K562 (cell line): ENCODE results near the gene IPO11. TPM values are rescaled to one million over a fixed set of nuclear protein-coding genes. Genes with fewer than 3 reads are reported as not detected.
A peak's percentile ranks its signal among the peaks of the same experiment; 100 is the strongest.

Source experiments
- ARID3B ChIP-seq: fragments of 250-450 bp; sonication (Bioruptor Pico); IDR thresholded peaks from 2 replicates; pipeline ENCODE4 v1.4.0; 2020; ENCODE audit warnings: borderline replicate concordance
- HMG20A ChIP-seq: fragments of 450-650 bp; formaldehyde crosslinking; conservative IDR thresholded peaks from 2 replicates; pipeline ENCODE4 v1.4.0; 2020; ENCODE audit warnings: mild to moderate bottlenecking, mixed read lengths
- JUNB ChIP-seq: fragments of 450-650 bp; formaldehyde crosslinking; conservative IDR thresholded peaks from 2 replicates; pipeline ENCODE4 v1.4.0; 2020; ENCODE audit warnings: mild to moderate bottlenecking
- LCOR ChIP-seq: sonication (generic); formaldehyde crosslinking; IDR thresholded peaks from 2 replicates; pipeline ENCODE4 v1.8.0; 2022; ENCODE audit warnings: mild to moderate bottlenecking, missing genetic modification reagents
- SP1 ChIP-seq: sonication (generic); formaldehyde crosslinking; IDR thresholded peaks from 2 replicates; pipeline ENCODE4 v1.8.1; 2022; ENCODE audit warnings: mild to moderate bottlenecking, missing genetic modification reagents
- SUPT5H ChIP-seq: fragments of 450-650 bp; IDR thresholded peaks from 2 replicates; pipeline ENCODE4 v1.6.1; 2016
- TAL1 ChIP-seq: fragments of 450-650 bp; IDR thresholded peaks from 2 replicates; pipeline ENCODE4 v1.6.1; 2016; ENCODE audit warnings: mild to moderate bottlenecking
- ZBED1 ChIP-seq: IDR thresholded peaks from 2 replicates; pipeline ENCODE4 v1.6.1; 2014
- ZNF3 ChIP-seq: fragments of 250-450 bp; sonication (Bioruptor Pico); IDR thresholded peaks from 2 replicates; pipeline ENCODE4 v1.5.0; 2021; ENCODE audit warnings: mild to moderate bottlenecking, moderate library complexity
- ZNF449 ChIP-seq: fragments of 250-450 bp; sonication (Bioruptor Pico); IDR thresholded peaks from 2 replicates; pipeline ENCODE4 v1.8.0; 2022; ENCODE audit warnings: moderate library complexity, mild to moderate bottlenecking, inconsistent platforms
- ZNF592 ChIP-seq: fragments of 450-650 bp; IDR thresholded peaks from 2 replicates; pipeline ENCODE4 v1.6.1; 2017; ENCODE audit warnings: antibody characterized with exemption, mild to moderate bottlenecking
- ZNF785 ChIP-seq: fragments of 250-450 bp; sonication (Bioruptor Pico); IDR thresholded peaks from 2 replicates; pipeline ENCODE4 v1.4.0; 2020; ENCODE audit warnings: mild to moderate bottlenecking
- ZSCAN29 ChIP-seq: fragments of 450-650 bp; IDR thresholded peaks from 2 replicates; pipeline ENCODE4 v1.6.1; 2017
- polyA plus RNA-seq, 8 experiments: library from polyadenylated mRNA; depleted of rRNA in 4 of 8; stranded (reverse) in 5 of 8; unstranded in 3 of 8; fragments of >200 nt; fragmentation: Nextera tagmentation in 2 of 8; fragmentation: Illumina TruSeq in 1 of 8; extraction: Ambion mirVana in 2 of 8; extraction: Trizol in 1 of 8; gene quantifications; 2 replicates each; pipeline versions ENCODE4 v1.2.1 to v1.2.3, GENCODE V29; 2011 to 2014; ENCODE audit warnings: inconsistent platforms in 1 of 8, missing spikeins in 1 of 8
- total RNA-seq, 7 experiments: library from RNA; depleted of rRNA in 6 of 7; stranded (reverse); fragments of >200 nt in 6 of 7; fragmentation: Illumina TruSeq in 2 of 7; extraction: Trizol in 2 of 7; gene quantifications; 2 replicates each; pipeline versions ENCODE4 v1.2.1 to v1.2.3, GENCODE V29; 2011 to 2021; ENCODE audit warnings: low replicate concordance in 1 of 7
- TF ChIP-seq, protein P1 (sequence below): sonication (generic); formaldehyde crosslinking; IDR thresholded peaks from 2 replicates; pipeline ENCODE4 v1.8.0; 2022; ENCODE audit warnings: missing genetic modification reagents, mild to moderate bottlenecking, borderline replicate concordance
- TF ChIP-seq, protein P2 (sequence below): fragments of 450-650 bp; IDR thresholded peaks from 2 replicates; pipeline ENCODE4 v1.6.1; 2016; ENCODE audit warnings: missing biosample characterization, missing genetic modification characterization
- TF ChIP-seq, protein P3 (sequence below): fragments of 450-650 bp; formaldehyde crosslinking; IDR thresholded peaks from 2 replicates; pipeline ENCODE4 v1.4.0; 2020; ENCODE audit warnings: mild to moderate bottlenecking, moderate library complexity

IPO11 gene
- total and polyA plus RNA-seq, 9 of the 15 experiments (the other 6 are each of a cell fraction or from before 2014, with no cell fraction given), result 38.7 to 96.0 (median 70.9) TPM

DNA sequence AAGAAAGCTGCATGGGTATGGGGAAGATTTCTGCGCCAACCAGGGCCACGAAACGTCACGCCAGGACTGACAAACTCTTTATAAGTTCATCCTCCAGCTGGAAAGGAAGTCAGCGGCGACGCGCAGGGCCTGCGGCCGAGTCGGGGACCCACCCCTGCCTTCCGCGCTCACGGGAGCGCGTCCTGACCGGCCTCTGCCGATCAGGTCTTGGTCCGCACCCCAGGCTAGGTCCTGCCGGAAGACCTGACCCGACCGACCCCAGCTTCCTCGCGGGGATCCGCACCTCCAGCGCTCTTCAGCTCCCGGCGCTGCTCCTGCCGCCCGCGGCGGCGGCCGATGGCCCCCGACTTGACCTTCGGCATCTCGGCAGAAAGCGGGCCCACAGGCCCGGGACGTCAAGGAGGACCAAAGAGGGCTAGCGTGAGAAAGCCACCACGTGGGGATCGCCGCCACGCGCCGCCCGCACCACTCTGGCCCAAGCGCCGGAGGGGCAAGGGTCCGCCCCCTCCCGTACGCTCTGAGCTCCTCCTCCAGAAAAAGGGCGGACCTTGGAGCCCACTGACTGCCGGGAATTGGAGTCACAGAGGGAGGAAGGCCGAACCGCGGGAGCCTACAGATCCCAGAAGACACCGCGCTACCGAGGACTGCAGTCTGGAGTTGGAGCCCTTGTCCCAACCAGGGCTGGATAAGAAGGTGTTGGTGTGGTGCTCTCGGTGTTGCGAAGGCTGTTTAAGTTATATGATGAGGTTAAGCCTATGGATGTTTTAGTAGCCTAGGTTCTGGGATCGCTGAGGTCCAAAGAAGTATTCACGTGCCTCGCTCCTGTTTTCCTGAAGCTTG is 8.9 kb upstream of the IPO11 start, which contains the start of gene DIMT1 (continued):
- TF ChIP-seq ZSCAN29, result no peak; the same call in 1 of the 2 replicates
- no peak for TF ChIP-seq JUNB (CRISPR knock-in tag)
- no peak for TF ChIP-seq ZNF785 (CRISPR knock-in tag)
- 0 out of 2 replicates have a peak, but pooled peaks have one; percentile 32 for TF ChIP-seq ZNF592
- TF ChIP-seq, protein P1, sequence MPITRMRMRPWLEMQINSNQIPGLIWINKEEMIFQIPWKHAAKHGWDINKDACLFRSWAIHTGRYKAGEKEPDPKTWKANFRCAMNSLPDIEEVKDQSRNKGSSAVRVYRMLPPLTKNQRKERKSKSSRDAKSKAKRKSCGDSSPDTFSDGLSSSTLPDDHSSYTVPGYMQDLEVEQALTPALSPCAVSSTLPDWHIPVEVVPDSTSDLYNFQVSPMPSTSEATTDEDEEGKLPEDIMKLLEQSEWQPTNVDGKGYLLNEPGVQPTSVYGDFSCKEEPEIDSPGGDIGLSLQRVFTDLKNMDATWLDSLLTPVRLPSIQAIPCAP (CRISPR knock-in tag), result peak; percentile 70; the same call in 1 of the 2 replicates
- TF ChIP-seq TAL1, result no peak; the same call in 1 of the 2 replicates
- no peak for TF ChIP-seq ZNF449
- TF ChIP-seq HMG20A (CRISPR knock-in tag), result no peak
- TF ChIP-seq LCOR (CRISPR knock-in tag), result peak; percentile 57; the same call in 1 of the 2 replicates
- peak; percentile 96 for TF ChIP-seq SUPT5H
- no peak for TF ChIP-seq ZNF3 (CRISPR knock-in tag)
- TF ChIP-seq SP1 (CRISPR knock-in tag), result peak; percentile 93
- TF ChIP-seq ARID3B (CRISPR knock-in tag), result no peak
- peak; percentile 27; the same call in 1 of the 2 replicates for TF ChIP-seq ZBED1
- TF ChIP-seq, protein P2, sequence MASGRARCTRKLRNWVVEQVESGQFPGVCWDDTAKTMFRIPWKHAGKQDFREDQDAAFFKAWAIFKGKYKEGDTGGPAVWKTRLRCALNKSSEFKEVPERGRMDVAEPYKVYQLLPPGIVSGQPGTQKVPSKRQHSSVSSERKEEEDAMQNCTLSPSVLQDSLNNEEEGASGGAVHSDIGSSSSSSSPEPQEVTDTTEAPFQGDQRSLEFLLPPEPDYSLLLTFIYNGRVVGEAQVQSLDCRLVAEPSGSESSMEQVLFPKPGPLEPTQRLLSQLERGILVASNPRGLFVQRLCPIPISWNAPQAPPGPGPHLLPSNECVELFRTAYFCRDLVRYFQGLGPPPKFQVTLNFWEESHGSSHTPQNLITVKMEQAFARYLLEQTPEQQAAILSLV (tag), result no peak
- TF ChIP-seq, protein P3, sequence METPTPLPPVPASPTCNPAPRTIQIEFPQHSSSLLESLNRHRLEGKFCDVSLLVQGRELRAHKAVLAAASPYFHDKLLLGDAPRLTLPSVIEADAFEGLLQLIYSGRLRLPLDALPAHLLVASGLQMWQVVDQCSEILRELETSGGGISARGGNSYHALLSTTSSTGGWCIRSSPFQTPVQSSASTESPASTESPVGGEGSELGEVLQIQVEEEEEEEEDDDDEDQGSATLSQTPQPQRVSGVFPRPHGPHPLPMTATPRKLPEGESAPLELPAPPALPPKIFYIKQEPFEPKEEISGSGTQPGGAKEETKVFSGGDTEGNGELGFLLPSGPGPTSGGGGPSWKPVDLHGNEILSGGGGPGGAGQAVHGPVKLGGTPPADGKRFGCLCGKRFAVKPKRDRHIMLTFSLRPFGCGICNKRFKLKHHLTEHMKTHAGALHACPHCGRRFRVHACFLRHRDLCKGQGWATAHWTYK (CRISPR knock-in tag), result 0 out of 2 replicates have a peak, but pooled peaks have one; percentile 69
